22Rv1 (cell line): ENCODE measurements around the gene BOD1L1.

ENCODE experiments used
- CTCF ChIP-seq: fragments of 450-650 bp; IDR thresholded peaks from 2 replicates; pipeline ENCODE4 v1.5.1; 2017; ENCODE audit warnings: mild to moderate bottlenecking
- ZFX ChIP-seq: fragments of 450-650 bp; IDR thresholded peaks from 2 replicates; pipeline ENCODE4 v1.6.1; 2017; ENCODE audit warnings: antibody characterized with exemption, borderline replicate concordance

- TF ChIP-seq CTCF: no peak
- TF ChIP-seq ZFX: no peak
Measured at GRCh38 chr4:13665701-13666660, 38.5 kb upstream of the BOD1L1 start.
